Suprapubic skin (tissue), 4 donors: ENCODE results near the gene LZTR1. TPM values are rescaled to one million over a fixed set of nuclear protein-coding genes. Genes with fewer than 3 reads are reported as not detected.
"Not testable (repeated sequence)": the region's sequence is repeated elsewhere in the genome, so short reads cannot be mapped to it uniquely, and the experiment has no call there.

ENCODE experiments used
- DNase-seq, 2 donors: peaks; one replicate each; pipeline ENCODE4 v3.0.0-alpha.2; 2019; ENCODE audit warnings: low spot score in 2 of 2
- H3K27ac ChIP-seq: fragments of 200-600 bp; sonication (generic); one replicate; pipeline ENCODE4 v1.5.1; 2019
- H3K27me3 ChIP-seq: fragments of 200-600 bp; sonication (generic); one replicate; pipeline ENCODE4 v1.5.1; 2019
- H3K36me3 ChIP-seq: fragments of 200-600 bp; sonication (generic); one replicate; pipeline ENCODE4 v1.5.1; 2019
- H3K4me1 ChIP-seq: fragments of 200-600 bp; sonication (generic); one replicate; pipeline ENCODE4 v1.5.1; 2019
- H3K4me3 ChIP-seq: fragments of 200-600 bp; sonication (generic); one replicate; pipeline ENCODE4 v1.5.1; 2019; ENCODE audit warnings: mild to moderate bottlenecking
- H3K9me3 ChIP-seq: fragments of 200-600 bp; sonication (generic); one replicate; pipeline ENCODE4 v1.5.1; 2019
- CTCF ChIP-seq, 2 donors: fragments of 200-600 bp in 1 of 2; fragments of 450-650 bp in 1 of 2; sonication (generic) in 1 of 2; IDR thresholded peaks; one replicate each; pipeline ENCODE4 v1.5.1; 2016 to 2019; ENCODE audit warnings: antibody characterized with exemption in 2 of 2, mild to moderate bottlenecking in 1 of 2, moderate library complexity in 1 of 2
- EP300 ChIP-seq: sonication (generic); formaldehyde crosslinking; IDR thresholded peaks from one replicate; pipeline ENCODE4 v1.6.1; 2017; ENCODE audit warnings: antibody characterized with exemption
- POLR2A ChIP-seq, 2 donors: fragments of 450-650 bp; IDR thresholded peaks; one replicate each; pipeline ENCODE4 v1.6.1; 2017; ENCODE audit warnings: antibody characterized with exemption in 2 of 2, mild to moderate bottlenecking in 2 of 2, moderate library complexity in 2 of 2
- POLR2AphosphoS5 ChIP-seq, 3 donors: sonication (generic); formaldehyde crosslinking; IDR thresholded peaks; one replicate each; pipeline ENCODE4 v1.6.1; 2017; ENCODE audit warnings: antibody characterized with exemption in 3 of 3
- WGBS: methylation state at CpG from one replicate; pipeline ENCODE4 v1.1.5; 2018; 5-methylcytosine and 5-hydroxymethylcytosine counted together
- total RNA-seq, 4 donors: library from RNA; depleted of rRNA; stranded (reverse); fragments of >200 nt; gene quantifications; one replicate each; pipeline ENCODE4 v1.1.0, GENCODE V29; 2016

LZTR1 gene
- total RNA-seq, 4 donors from 2014 or later = 29.3 to 75.6 (median 46.9) TPM

GRCh38 chr22:21033895-21034294, 51.8 kb downstream of the LZTR1 start:
- no peak for TF ChIP-seq EP300
- no peak for DNase-seq
- Histone ChIP-seq H3K36me3 (no peaks in the 10 kb centered on the region), H3K27me3 (peaks cover 29% of the 10 kb centered on the region), H3K27ac (no peak overlapping the region), H3K9me3 (no peaks in the 10 kb centered on the region), H3K4me3 (no peak overlapping the region), H3K4me1 (peaks cover 25% of the 10 kb centered on the region)
- WGBS = 74% methylated on average over 3 of the region's 3 CpGs

- peaks cover 24% of the 10 kb centered on the region for H3K27me3 ChIP-seq
- TF ChIP-seq CTCF (IDR thresholded peaks at IDR 0.05) (no peak), POLR2AphosphoS5 (IDR thresholded peaks at IDR 0.05) (no peak), EP300 (no peak), POLR2A (IDR thresholded peaks at IDR 0.05) (no peak)
- DNase-seq = no peak
- H3K36me3 ChIP-seq = no peaks in the 10 kb centered on the region
- H3K4me1 ChIP-seq = peaks cover 25% of the 10 kb centered on the region
- WGBS = 89% methylated on average over 3 of the region's 3 CpGs
- no peaks in the 10 kb centered on the region for H3K9me3 ChIP-seq
- no peak overlapping the region for H3K27ac ChIP-seq
- H3K4me3 ChIP-seq = no peak overlapping the region
Measured at GRCh38 chr22:21034989-21035388, 52.9 kb downstream of the LZTR1 start.

GRCh38 chr22:21038405-21038804, 56.3 kb downstream of the LZTR1 start:
- Histone ChIP-seq H3K27ac (no peak overlapping the region), H3K9me3 (no peaks in the 10 kb centered on the region), H3K27me3 (no peaks in the 10 kb centered on the region), H3K4me3 (no peak overlapping the region), H3K4me1 (peaks cover 13% of the 10 kb centered on the region), H3K36me3 (no peaks in the 10 kb centered on the region)
- no peak for DNase-seq
- WGBS = 30% methylated on average over 2 of the region's 2 CpGs
- TF ChIP-seq POLR2AphosphoS5 (IDR thresholded peaks at IDR 0.05) = no peak
- no peak for TF ChIP-seq CTCF (IDR thresholded peaks at IDR 0.05)
- TF ChIP-seq POLR2A (IDR thresholded peaks at IDR 0.05) = no peak
- TF ChIP-seq EP300 = no peak

- H3K36me3 ChIP-seq, H3K4me3 ChIP-seq, H3K27ac ChIP-seq, H3K27me3 ChIP-seq, H3K9me3 ChIP-seq, DNase-seq: not testable (repeated sequence)
- H3K4me1 ChIP-seq = peaks cover 13% of the 10 kb centered on the region
- 90% methylated on average over 5 of the region's 5 CpGs for WGBS
Measured at GRCh38 chr22:21039158-21039557, 57.1 kb downstream of the LZTR1 start.

- H3K36me3 ChIP-seq = no peaks in the 10 kb centered on the region
- TF ChIP-seq POLR2A (IDR thresholded peaks at IDR 0.05) (no peak), POLR2AphosphoS5 (IDR thresholded peaks at IDR 0.05) (no peak), EP300 (no peak), CTCF (IDR thresholded peaks at IDR 0.05) (no peak)
- DNase-seq = no peak
- no peaks in the 10 kb centered on the region for H3K27me3 ChIP-seq
- H3K9me3 ChIP-seq = no peaks in the 10 kb centered on the region
- 79% methylated on average over 4 of the region's 4 CpGs for WGBS
- no peak overlapping the region for H3K27ac ChIP-seq
- H3K4me1 ChIP-seq = peaks cover 34% of the 10 kb centered on the region
- no peak overlapping the region for H3K4me3 ChIP-seq
Measured at GRCh38 chr22:21041937-21042336, 59.8 kb downstream of the LZTR1 start.

- Histone ChIP-seq H3K27ac (no peak overlapping the region), H3K4me1 (peaks cover 25% of the 10 kb centered on the region), H3K36me3 (no peaks in the 10 kb centered on the region), H3K27me3 (no peaks in the 10 kb centered on the region), H3K9me3 (no peaks in the 10 kb centered on the region), H3K4me3 (no peak overlapping the region)
- WGBS = 83% methylated on average over 6 of the region's 6 CpGs
- no peak for DNase-seq
- TF ChIP-seq EP300 = no peak
- no peak for TF ChIP-seq POLR2A (IDR thresholded peaks at IDR 0.05)
- TF ChIP-seq CTCF (IDR thresholded peaks at IDR 0.05) = no peak
- TF ChIP-seq POLR2AphosphoS5 (IDR thresholded peaks at IDR 0.05) = no peak
Measured at GRCh38 chr22:21042978-21043859, 61.1 kb downstream of the LZTR1 start.
